ENCODE results near the gene SPATA32.
"Not testable (repeated sequence)": the region's sequence is repeated elsewhere in the genome, so short reads cannot be mapped to it uniquely, and the experiment has no call there.

Gene SPATA32

GRCh38 chr17:45261577-45262515 is at the start of gene SPATA32:
Gene SPATA32, minus strand, starts transcription at chr17:45262094. Its CDS starts 78 bp downstream, at chr17:45262016.
- peak; percentile 82 for DNase-seq

- no peak for DNase-seq
These were observed 49.5 kb upstream of the SPATA32 start for GRCh38 chr17:45311401-45311759.

GRCh38 chr17:45310380-45311324 is 48.8 kb upstream of the SPATA32 start:
- DNase-seq, result no peak

GRCh38 chr17:45309400-45309799 is 47.5 kb upstream of the SPATA32 start:
- DNase-seq, result no peak

- no peak for DNase-seq
These were observed 46.9 kb upstream of the SPATA32 start for GRCh38 chr17:45308840-45309239.

- DNase-seq, result no peak
These were observed 46.1 kb upstream of the SPATA32 start for GRCh38 chr17:45308016-45308365.

GRCh38 chr17:45307290-45308015 is 45.6 kb upstream of the SPATA32 start:
- DNase-seq, result peak; percentile 52

GRCh38 chr17:45306623-45307022 is 44.7 kb upstream of the SPATA32 start:
- DNase-seq, result no peak

- no peak for DNase-seq
These were observed 44.2 kb upstream of the SPATA32 start for GRCh38 chr17:45306094-45306493.

GRCh38 chr17:45305530-45306087 is 43.7 kb upstream of the SPATA32 start:
- no peak for DNase-seq

- peak; percentile 26 for DNase-seq
These were observed 40.8 kb upstream of the SPATA32 start for GRCh38 chr17:45302649-45303173.

- DNase-seq, result not testable (repeated sequence)
These were observed 40.3 kb upstream of the SPATA32 start for GRCh38 chr17:45302220-45302619.

GRCh38 chr17:45301674-45302073 is 39.8 kb upstream of the SPATA32 start:
- no peak for DNase-seq

GRCh38 chr17:45300060-45300751 is 38.3 kb upstream of the SPATA32 start:
- DNase-seq, result peak; percentile 25

- DNase-seq, result no peak
These were observed 37.5 kb upstream of the SPATA32 start for GRCh38 chr17:45299361-45299760.

GRCh38 chr17:45298546-45299285 is 36.8 kb upstream of the SPATA32 start:
- no peak for DNase-seq

- no peak for DNase-seq
These were observed 34.9 kb upstream of the SPATA32 start for GRCh38 chr17:45296833-45297124.

GRCh38 chr17:45296003-45296832 is 34.3 kb upstream of the SPATA32 start:
- peak; percentile 25 for DNase-seq

- DNase-seq, result no peak
These were observed 32.6 kb upstream of the SPATA32 start for GRCh38 chr17:45294506-45294905.

Data from CD4-positive, alpha-beta T cell treated with Interleukin-17A for 4 hours (primary cell).